Pulmonary artery endothelial cell (primary cell): ENCODE measurements around the gene NDOR1. TPM values are rescaled to one million over a fixed set of nuclear protein-coding genes. Genes with fewer than 3 reads are reported as not detected.

Source experiments
- DNase-seq: peaks from one replicate; pipeline ENCODE4 v3.0.0-alpha.2; 2011; ENCODE audit warnings: low read depth, low spot score
- total RNA-seq: library from RNA; depleted of rRNA; stranded (reverse); fragments of >200 nt; gene quantifications from 2 replicates; pipeline ENCODE4 v1.2.3, GENCODE V29; 2014

Gene NDOR1
- total RNA-seq, 1 donor from 2014 or later = 3.5 TPM

DNA sequence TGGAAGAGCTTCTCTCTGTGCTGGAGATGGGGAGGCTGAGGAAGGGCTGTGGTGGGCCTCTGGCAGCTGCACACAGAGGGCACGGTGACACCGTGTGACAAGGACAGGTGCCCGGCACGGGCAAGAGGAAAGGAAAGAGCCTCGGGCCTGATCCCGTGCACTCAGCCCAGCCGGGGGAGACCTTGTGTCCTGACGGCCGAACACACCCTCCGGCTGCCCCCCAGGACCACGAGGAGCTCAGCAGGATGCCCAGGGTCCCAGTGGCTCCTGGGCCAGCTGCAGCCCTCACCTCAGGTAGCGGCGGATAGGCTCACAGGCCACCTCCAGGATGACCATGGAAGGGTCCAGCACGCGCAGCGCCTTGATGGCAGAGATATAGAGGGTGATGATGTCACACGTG, 22.7 kb upstream of the NDOR1 start:
- no peak for DNase-seq

GRCh38 chr9:137183980-137184595, 21.4 kb upstream of the NDOR1 start:
- DNase-seq = no peak

GRCh38 chr9:137184881-137185660, 20.4 kb upstream of the NDOR1 start:
- no peak for DNase-seq

DNA sequence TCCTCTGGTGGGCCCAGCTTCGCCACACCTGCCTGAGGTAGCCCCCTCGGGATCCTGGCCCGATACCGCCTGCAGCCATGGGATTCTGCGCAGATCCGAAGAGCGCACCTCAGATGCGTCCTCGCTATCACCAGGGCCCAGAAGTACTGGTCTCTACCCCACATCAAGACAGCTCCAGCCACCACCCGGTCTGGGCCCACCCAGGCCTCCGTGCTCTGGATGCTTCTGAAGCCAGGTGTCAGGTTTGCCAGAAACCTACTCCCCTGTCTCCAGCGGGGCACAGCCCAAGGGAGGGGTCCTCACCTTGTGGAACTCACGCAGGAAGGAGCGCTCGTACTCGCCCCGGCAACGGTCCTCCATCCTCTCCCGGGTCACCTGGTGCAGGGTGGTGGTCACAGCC, 19.6 kb upstream of the NDOR1 start:
- DNase-seq = no peak

- no peak for DNase-seq
Observed at GRCh38 chr9:137186385-137186784, 19.1 kb upstream of the NDOR1 start.

- no peak for DNase-seq
Observed at GRCh38 chr9:137187386-137187785, 18.1 kb upstream of the NDOR1 start.

DNA sequence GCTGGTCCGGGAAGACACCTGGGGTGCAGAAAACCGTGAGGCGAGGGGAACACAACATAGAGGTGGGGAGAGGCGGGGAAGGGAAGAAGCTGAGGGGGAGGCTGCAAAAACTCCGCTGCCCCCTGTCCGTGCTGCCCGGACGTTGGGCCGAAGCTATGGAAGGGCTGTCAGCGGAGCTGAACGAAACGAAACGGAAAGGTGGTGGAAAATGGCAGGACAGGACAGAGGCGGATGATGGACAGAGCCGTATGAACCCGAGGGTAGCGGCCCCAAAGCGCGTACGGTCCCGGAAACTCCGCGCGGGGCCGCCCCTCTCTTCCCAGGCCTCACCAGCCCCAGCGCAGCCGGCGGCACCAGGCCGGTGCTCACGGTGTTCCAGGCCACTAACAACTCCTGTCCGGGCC, 17.4 kb upstream of the NDOR1 start:
- no peak for DNase-seq

DNA sequence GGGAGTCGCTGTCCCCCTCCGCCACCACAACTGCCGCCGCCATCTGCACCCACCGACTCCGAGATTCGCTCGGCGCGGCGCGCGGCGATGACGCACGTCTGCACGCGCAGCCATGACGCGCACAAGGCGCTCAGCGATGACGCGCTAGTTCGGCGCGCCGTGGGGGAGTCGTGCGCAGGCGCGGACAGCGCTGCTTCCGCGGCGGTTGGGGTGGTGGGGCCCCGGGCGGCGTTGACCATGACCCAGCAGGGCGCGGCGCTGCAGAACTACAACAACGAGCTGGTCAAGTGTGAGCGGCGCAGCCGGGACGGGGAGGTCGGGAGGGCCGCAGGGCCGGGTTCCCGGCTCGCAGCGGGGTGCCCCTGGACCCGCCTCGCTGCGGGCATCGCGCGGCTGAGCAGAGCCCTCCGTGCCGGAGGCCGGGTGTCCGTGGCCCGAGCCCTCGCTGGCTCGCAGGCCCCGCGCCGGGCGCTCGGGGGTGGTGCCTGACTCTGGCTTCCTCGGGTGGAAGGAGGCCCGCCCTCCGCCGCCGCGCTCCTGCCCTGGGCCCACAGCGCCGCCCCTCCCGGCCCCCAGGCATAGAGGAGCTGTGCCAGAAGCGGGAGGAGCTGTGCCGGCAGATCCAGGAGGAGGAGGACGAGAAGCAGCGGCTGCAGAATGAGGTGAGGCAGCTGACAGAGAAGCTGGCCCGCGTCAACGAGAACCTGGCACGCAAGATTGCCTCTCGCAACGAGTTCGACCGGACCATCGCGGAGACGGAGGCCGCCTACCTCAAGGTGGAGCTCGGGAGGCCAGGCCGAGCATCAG, 16.8 kb upstream of the NDOR1 start, which contains the start of the genes ANAPC2 and SSNA1:
Gene ANAPC2 (minus strand): TSS at position 71 of the 807 bp plus-strand sequence. CDS start 28 bp downstream, at position 43.
Gene SSNA1 (plus strand): TSS at position 187 of the 807 bp plus-strand sequence. CDS start 51 bp downstream, at position 238.
- DNase-seq = peak; percentile 64

DNA sequence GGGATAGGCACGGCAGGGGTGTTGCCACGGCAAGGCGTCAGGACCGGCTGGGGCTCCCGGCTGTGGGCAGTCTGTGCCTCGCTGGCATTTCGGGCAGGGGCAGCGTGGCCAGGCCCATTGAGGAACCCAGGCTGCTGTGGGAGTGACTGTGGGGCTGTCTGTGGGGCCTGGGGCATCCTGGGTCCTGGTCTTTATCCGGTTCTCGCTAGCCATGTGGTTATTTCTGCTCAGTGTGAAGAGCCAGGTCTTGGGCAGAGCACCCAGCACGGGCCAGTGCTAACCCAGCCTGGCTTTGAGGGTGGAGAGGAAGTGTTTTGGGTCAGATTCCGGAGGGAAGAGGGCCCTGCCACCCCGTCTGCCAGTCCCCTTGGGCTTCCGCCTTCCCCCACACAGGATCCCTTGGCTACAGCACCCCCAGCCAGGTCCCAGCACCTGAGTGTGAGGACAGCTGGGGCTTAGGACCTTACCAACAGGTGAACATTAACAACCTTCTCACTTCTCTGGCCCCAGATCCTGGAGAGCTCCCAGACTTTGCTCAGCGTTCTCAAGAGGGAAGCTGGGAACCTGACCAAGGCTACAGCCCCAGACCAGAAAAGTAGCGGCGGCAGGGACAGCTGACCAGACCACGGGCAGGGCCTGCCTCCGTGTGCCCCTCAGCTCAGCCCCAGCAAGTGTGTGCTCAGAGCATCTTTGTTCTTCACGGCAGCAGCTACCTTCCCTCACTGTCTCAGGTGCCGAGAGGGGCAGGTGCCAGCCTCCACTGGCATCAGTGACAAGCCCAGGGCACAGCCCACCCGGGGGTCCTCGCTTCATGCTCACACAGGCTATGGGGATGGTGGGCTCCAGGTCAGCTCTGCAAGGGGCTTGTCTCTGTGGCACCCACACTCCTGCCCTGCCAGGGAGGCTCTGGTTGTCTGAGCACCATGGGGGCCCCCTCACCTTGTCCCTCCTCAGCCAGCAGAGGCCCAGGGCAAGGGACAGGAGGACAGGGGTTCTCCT, 15.9 kb upstream of the NDOR1 start:
- DNase-seq = no peak

DNA sequence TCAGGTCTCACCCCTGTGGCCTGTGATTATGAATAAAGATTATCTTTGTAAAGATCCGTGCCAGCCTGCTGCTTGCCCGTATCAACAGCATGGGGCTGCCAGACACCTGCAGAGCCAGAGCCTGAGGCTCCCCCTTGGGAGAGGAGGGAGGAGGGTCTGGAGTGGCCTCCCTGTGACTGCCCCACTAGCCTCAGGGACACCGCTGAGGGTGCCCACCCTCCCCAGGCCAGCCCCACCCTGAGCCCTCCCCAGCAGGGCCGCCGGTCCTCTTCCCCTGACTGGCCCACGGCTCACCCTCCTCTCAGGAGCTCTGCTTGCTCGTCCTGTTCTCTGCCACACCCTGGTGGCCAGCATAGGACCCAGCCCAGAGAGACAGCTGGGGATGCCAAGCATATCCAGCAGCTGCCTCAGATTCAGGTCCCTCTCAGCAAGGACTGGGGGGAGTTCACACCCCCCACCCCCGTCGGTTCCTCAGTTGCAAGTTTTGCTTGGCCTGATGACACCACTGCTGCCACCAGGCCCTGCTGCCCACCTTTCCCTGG, 15.1 kb upstream of the NDOR1 start:
- DNase-seq = no peak

GRCh38 chr9:137191245-137191644, 14.3 kb upstream of the NDOR1 start:
- DNase-seq = no peak

GRCh38 chr9:137191691-137192447, 13.6 kb upstream of the NDOR1 start:
- no peak for DNase-seq

DNA sequence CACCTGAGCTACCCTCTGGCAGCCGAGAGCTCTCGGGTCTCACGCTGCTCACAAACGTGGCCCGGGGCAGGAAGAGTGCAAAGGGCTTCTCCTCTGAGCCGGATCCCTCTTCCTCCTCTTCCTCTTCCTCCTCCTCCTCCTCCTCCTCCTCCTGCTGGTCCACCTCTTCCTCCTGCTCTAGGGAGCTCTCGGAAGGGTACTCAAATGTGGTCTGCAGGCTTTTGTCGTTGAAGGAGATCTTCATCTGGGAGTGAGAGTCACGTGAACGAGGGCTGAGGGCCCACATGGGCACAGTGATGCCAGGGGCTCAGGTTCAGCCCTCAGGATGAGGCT, 13.1 kb upstream of the NDOR1 start:
- no peak for DNase-seq

- no peak for DNase-seq
Observed at GRCh38 chr9:137192859-137193258, 12.6 kb upstream of the NDOR1 start.

DNA sequence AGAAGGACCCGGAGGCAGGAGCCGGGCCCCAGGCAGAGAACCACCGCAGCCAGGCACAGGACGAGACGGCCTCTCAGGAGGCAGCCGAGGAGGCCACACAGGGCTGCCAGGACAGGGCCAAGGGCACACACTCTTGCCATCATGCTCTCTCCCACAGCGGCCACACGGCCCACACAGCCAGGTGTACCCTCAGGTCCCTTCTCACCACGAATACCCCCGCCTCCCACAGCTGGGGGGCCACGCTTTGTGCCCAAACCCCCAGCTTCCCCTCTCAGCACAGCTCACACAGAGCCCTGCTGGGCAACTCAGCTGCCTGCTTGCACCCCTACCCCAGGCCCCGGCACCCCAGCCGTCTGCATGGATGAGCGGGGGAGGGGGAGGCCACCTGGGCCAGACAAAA, 11.7 kb upstream of the NDOR1 start:
- no peak for DNase-seq

DNA sequence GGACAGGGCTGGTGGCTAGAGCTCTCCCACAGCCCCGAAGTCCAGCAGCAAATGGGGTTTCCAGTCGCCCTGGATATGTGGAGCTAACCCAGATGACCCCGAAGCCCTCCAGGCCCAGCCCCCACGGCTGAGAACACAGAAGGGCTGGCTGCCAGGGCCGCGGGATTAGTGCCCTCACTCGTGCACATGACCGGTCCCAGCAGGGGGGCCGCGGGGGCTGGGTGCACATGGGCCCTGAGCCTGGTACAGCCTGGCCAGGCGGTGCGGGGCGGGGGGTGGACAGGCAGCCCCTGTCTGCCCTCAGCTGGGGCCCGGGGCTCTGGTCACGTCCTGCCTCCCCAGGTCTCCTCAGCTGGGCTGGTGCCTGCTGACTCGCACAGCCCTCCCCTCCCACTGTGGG, 11.1 kb upstream of the NDOR1 start:
- no peak for DNase-seq

GRCh38 chr9:137194909-137195308, 10.6 kb upstream of the NDOR1 start:
- DNase-seq = no peak

DNA sequence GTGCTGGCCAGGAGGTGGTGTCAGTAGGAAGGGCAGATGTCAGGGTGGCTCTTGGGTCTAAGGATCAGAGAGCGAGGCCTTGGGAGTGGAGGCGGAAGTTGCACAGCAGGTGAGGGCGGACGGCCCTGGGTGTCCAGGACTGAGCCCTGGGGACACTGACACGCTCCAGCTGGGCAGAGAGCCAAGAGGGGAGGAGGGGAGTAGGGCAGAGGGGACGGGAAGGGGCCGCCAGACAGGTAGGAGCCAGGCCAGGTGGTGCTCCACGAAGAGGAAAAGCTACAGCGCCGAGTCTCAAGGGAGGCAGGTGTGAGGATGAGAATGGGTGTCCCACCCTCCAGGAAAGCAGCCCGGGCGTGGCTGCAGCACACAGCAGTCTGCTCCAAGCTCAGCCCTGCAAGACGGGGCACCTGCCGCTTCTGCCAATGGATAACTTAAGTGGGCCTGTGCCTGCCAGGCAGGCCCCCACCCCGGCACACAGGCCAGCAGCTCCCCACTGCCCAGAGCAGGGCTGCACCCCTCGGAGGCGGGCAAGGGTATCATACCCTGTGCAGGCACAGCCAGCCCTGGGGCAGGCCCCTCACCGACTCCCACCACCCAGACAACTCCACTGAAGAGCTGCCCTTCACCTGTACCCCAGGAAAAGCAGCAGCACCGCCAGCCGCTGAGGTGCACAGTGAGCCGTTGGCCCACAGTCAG, 9.8 kb upstream of the NDOR1 start:
- no peak for DNase-seq
